Body of pancreas (tissue), 4 donors: ENCODE measurements around the gene STIMATE.

Experiments used
- POLR2A ChIP-seq, 3 donors: fragments of 450-650 bp; IDR thresholded peaks; one replicate each; pipeline ENCODE4 v1.6.1; 2016; ENCODE audit warnings: antibody characterized with exemption in 3 of 3, mild to moderate bottlenecking in 2 of 3
- TF ChIP-seq, protein P1 (sequence below), 7 experiments: fragments of 450-650 bp in 4 of 7; fragments of 200-600 bp in 3 of 7; sonication (generic) in 3 of 7; IDR thresholded peaks; one replicate each; pipeline ENCODE4 v1.5.1; 2016 to 2019; ENCODE audit warnings: antibody characterized with exemption in 7 of 7

DNA sequence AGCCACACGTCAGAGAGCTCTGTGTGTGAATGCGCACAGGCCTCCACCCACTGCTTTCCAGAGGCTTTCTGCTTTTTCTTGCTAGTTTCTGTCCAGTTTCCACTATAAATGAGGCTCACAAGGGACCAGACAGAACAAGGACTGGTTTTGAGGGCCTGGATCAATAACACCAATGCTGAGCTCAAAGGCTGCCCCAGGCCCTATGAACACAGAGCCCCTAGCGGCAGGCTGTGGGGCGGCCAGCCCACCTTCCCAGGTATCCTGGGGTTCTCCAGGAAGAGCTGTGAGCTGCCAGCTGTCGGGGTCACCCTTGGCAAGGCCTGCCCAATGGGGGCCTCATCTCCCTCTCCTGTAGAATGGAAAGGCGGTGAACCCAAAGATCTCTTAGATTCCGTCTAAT, 104.9 kb downstream of the STIMATE start:
- TF ChIP-seq, protein P1, sequence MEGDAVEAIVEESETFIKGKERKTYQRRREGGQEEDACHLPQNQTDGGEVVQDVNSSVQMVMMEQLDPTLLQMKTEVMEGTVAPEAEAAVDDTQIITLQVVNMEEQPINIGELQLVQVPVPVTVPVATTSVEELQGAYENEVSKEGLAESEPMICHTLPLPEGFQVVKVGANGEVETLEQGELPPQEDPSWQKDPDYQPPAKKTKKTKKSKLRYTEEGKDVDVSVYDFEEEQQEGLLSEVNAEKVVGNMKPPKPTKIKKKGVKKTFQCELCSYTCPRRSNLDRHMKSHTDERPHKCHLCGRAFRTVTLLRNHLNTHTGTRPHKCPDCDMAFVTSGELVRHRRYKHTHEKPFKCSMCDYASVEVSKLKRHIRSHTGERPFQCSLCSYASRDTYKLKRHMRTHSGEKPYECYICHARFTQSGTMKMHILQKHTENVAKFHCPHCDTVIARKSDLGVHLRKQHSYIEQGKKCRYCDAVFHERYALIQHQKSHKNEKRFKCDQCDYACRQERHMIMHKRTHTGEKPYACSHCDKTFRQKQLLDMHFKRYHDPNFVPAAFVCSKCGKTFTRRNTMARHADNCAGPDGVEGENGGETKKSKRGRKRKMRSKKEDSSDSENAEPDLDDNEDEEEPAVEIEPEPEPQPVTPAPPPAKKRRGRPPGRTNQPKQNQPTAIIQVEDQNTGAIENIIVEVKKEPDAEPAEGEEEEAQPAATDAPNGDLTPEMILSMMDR (IDR thresholded peaks at IDR 0.05), result no peak
- TF ChIP-seq POLR2A (IDR thresholded peaks at IDR 0.05), result no peak
